CD14-positive monocyte (primary cell): ENCODE results near the gene CCR3. TPM values are rescaled to one million over a fixed set of nuclear protein-coding genes. Genes with fewer than 3 reads are reported as not detected.

Experiments used
- DNase-seq, 3 donors: peaks; one replicate each; pipeline ENCODE4 v3.0.0-alpha.2; 2011 to 2022
- H2AFZ ChIP-seq: 2 replicates; pipeline ENCODE4 v1.6.0; 2012; ENCODE audit warnings: mild to moderate bottlenecking, low read depth, low read length, inconsistent platforms; ENCODE audit not compliant: insufficient read depth, poor library complexity, severe bottlenecking
- H3K27ac ChIP-seq, 2 donors: 1 replicate in 1 of 2; 2 replicates in 1 of 2; pipeline ENCODE4 v1.5.1; 2012 to 2013; ENCODE audit warnings: low read length in 2 of 2, control low read depth in 1 of 2, inconsistent platforms in 1 of 2, low read depth in 1 of 2, mild to moderate bottlenecking in 1 of 2
- H3K27me3 ChIP-seq, 2 donors: one replicate each; pipeline versions ENCODE4 v1.6.0 to v1.6.1; 2011 to 2013; ENCODE audit warnings: low read length in 2 of 2; ENCODE audit not compliant: control insufficient read depth in 2 of 2, insufficient read depth in 2 of 2
- H3K36me3 ChIP-seq, 2 donors: replicated peaks in 1 of 2; 1 replicate in 1 of 2; 2 replicates in 1 of 2; pipeline versions ENCODE4 v1.5.1 to v1.6.1; 2012 to 2013; ENCODE audit warnings: low read length in 2 of 2, control low read depth in 1 of 2, inconsistent platforms in 1 of 2, mild to moderate bottlenecking in 1 of 2; ENCODE audit not compliant: insufficient read depth in 2 of 2, control insufficient read depth in 1 of 2
- H3K4me1 ChIP-seq, 2 donors: 1 replicate in 1 of 2; 2 replicates in 1 of 2; pipeline versions ENCODE4 v1.5.1 to v1.6.1; 2012 to 2013; ENCODE audit warnings: low read length in 2 of 2, control low read depth in 1 of 2, inconsistent platforms in 1 of 2, mild to moderate bottlenecking in 1 of 2, moderate library complexity in 1 of 2; ENCODE audit not compliant: insufficient read depth in 2 of 2, control insufficient read depth in 1 of 2
- H3K4me2 ChIP-seq: replicated peaks from 2 replicates; pipeline ENCODE3; 2012; ENCODE audit warnings: low read length, moderate library complexity, mild to moderate bottlenecking; ENCODE audit not compliant: poor library complexity, severe bottlenecking; ENCODE audit errors: extremely low read depth
- H3K4me3 ChIP-seq, 3 experiments: fragments of 200-600 bp in 1 of 3; sonication (generic) in 1 of 3; replicated peaks in 1 of 3; 1 replicate in 2 of 3; 2 replicates in 1 of 3; pipeline ENCODE4 v1.5.1; 2011 to 2013; ENCODE audit warnings: low read length in 3 of 3, mild to moderate bottlenecking in 3 of 3, control low read depth in 2 of 3, low read depth in 2 of 3, inconsistent platforms in 1 of 3, moderate library complexity in 1 of 3
- H3K79me2 ChIP-seq: 2 replicates; pipeline ENCODE4 v1.6.0; 2012; ENCODE audit warnings: mild to moderate bottlenecking, control low read depth, inconsistent platforms, low read length, moderate library complexity; ENCODE audit not compliant: insufficient read depth
- H3K9ac ChIP-seq: 2 replicates; pipeline ENCODE4 v1.6.0; 2017; ENCODE audit warnings: low read length, mild to moderate bottlenecking; ENCODE audit not compliant: insufficient read depth, poor library complexity, severe bottlenecking
- H3K9me3 ChIP-seq, 2 donors: replicated peaks in 1 of 2; 1 replicate in 1 of 2; 2 replicates in 1 of 2; pipeline versions ENCODE4 v1.5.1 to v1.6.1; 2012 to 2013; ENCODE audit warnings: low read length in 2 of 2, control low read depth in 1 of 2; ENCODE audit not compliant: control insufficient read depth in 1 of 2, insufficient read depth in 1 of 2
- H4K20me1 ChIP-seq: 2 replicates; pipeline ENCODE4 v1.6.0; 2012; ENCODE audit warnings: mild to moderate bottlenecking, low read length, control low read depth, moderate library complexity; ENCODE audit not compliant: insufficient read depth
- H3K27ac Mint-ChIP-seq, 7 donors: one replicate each; pipeline ENCODE4 v1.8.0; 2020; ENCODE audit warnings: mild to moderate bottlenecking in 7 of 7, mixed read lengths in 7 of 7, moderate library complexity in 6 of 7, inconsistent platforms in 2 of 7
- H3K27me3 Mint-ChIP-seq, 3 donors: one replicate each; pipeline ENCODE4 v1.8.0; 2021 to 2022; ENCODE audit warnings: low read depth in 3 of 3, mild to moderate bottlenecking in 3 of 3, mixed read lengths in 3 of 3, moderate library complexity in 3 of 3, inconsistent platforms in 1 of 3
- H3K36me3 Mint-ChIP-seq, 2 donors: one replicate each; pipeline ENCODE4 v1.8.0; 2020; ENCODE audit warnings: mixed read lengths in 2 of 2, inconsistent platforms in 1 of 2, mild to moderate bottlenecking in 1 of 2
- H3K4me1 Mint-ChIP-seq: one replicate; pipeline ENCODE4 v1.8.0; 2020; ENCODE audit warnings: mild to moderate bottlenecking, mixed read lengths
- H3K4me3 Mint-ChIP-seq, 2 donors: one replicate each; pipeline ENCODE4 v1.8.0; 2020; ENCODE audit warnings: mild to moderate bottlenecking in 2 of 2, mixed read lengths in 2 of 2, moderate library complexity in 1 of 2
- H3K9me3 Mint-ChIP-seq, 7 donors: one replicate each; pipeline ENCODE4 v1.8.0; 2020 to 2022; ENCODE audit warnings: mixed read lengths in 7 of 7, mild to moderate bottlenecking in 6 of 7, moderate library complexity in 6 of 7, inconsistent platforms in 2 of 7
- WGBS: methylation state at CpG from one replicate; pipeline ENCODE4 v1.1.5; 2013; ENCODE audit warnings: missing lambda C conversion rate; ENCODE audit not compliant: insufficient coverage; 5-methylcytosine and 5-hydroxymethylcytosine counted together
- intact Hi-C, 2 donors: fragments of 100-400 bp; cut with micrococcal nuclease; formaldehyde crosslinking; loops; one replicate each; pipeline versions ENCODE4 v1.15.0 to v1.15.1; 2023
- polyA plus RNA-seq, 3 donors: library from polyadenylated mRNA; depleted of rRNA in 1 of 3; unstranded in 2 of 3; stranded (reverse) in 1 of 3; fragments of 300-500 nt in 2 of 3; fragments of >200 nt in 1 of 3; fragmentation: Illumina TruSeq in 2 of 3; gene quantifications; 1 replicate in 2 of 3; 2 replicates in 1 of 3; pipeline ENCODE4 v1.2.3, GENCODE V29; 2012 to 2021
- TF ChIP-seq, protein P1 (sequence below): fragments of 200-600 bp; IDR thresholded peaks from one replicate; pipeline ENCODE4 v1.8.0; 2022; ENCODE audit warnings: antibody characterized with exemption, mild to moderate bottlenecking

Gene CCR3
- polyA plus RNA-seq, 3 donors, result 0.38 to 0.74 (median 0.44) TPM

DNA sequence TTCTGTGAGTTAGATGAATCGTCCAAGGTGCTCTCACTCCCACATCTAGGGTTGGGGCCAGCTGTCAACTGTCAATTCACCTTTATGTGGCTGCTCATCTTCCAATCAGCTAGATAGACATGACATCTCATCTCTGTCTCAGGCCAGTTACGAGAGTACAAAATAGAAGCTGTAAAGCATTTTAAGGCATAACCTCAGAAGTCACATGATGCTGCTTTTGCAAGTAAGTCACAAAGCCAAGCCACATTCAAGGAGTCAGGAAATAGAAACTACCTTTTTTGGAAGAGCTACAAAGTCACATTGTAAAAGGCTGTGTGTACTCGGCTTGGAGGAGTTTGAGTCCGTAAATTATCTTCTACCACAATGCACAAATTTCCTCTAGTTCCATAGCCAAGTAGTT, 29.1 kb upstream of the CCR3 start:
- H2AFZ ChIP-seq, result no peak overlapping the region
- peaks cover 0 to 2% (median 0%) of the 10 kb centered on the region in 3 donors for H3K27me3 Mint-ChIP-seq
- peak overlapping the region; percentile 26 for H3K4me2 ChIP-seq
- H3K4me1 ChIP-seq, result peaks cover 62% of the 10 kb centered on the region in 2 donors
- DNase-seq, result peak in 2 of 3 donors; percentile 60
- H3K36me3 ChIP-seq, result no peaks in the 10 kb centered on the region
- H3K36me3 Mint-ChIP-seq, result no peaks in the 10 kb centered on the region
- no peaks in the 10 kb centered on the region for H4K20me1 ChIP-seq
- no peaks in the 10 kb centered on the region for H3K27me3 ChIP-seq
- peaks cover 2% of the 10 kb centered on the region for H3K79me2 ChIP-seq
- H3K27ac Mint-ChIP-seq, result no peak overlapping the region
- H3K27ac ChIP-seq, result peak overlapping the region; percentile 31 to 82
- peaks cover 32% of the 10 kb centered on the region for H3K4me1 Mint-ChIP-seq
- no peaks in the 10 kb centered on the region for H3K9me3 ChIP-seq
- peak overlapping the region in 1 of 3 experiments; percentile 32 for H3K4me3 ChIP-seq
- TF ChIP-seq, protein P1, sequence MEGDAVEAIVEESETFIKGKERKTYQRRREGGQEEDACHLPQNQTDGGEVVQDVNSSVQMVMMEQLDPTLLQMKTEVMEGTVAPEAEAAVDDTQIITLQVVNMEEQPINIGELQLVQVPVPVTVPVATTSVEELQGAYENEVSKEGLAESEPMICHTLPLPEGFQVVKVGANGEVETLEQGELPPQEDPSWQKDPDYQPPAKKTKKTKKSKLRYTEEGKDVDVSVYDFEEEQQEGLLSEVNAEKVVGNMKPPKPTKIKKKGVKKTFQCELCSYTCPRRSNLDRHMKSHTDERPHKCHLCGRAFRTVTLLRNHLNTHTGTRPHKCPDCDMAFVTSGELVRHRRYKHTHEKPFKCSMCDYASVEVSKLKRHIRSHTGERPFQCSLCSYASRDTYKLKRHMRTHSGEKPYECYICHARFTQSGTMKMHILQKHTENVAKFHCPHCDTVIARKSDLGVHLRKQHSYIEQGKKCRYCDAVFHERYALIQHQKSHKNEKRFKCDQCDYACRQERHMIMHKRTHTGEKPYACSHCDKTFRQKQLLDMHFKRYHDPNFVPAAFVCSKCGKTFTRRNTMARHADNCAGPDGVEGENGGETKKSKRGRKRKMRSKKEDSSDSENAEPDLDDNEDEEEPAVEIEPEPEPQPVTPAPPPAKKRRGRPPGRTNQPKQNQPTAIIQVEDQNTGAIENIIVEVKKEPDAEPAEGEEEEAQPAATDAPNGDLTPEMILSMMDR, result no peak
- no peak overlapping the region for H3K4me3 Mint-ChIP-seq
- WGBS, result 31% methylated on average over 2 of the region's 4 CpGs
- no peak overlapping the region for H3K9ac ChIP-seq
- no peaks in the 10 kb centered on the region for H3K9me3 Mint-ChIP-seq
- intact Hi-C loops, result loop anchor here in 1 of 2 donors (5.0 kb wide), 1 partner anchor 154 kb away; no protein-coding TSS in a partner anchor

DNA sequence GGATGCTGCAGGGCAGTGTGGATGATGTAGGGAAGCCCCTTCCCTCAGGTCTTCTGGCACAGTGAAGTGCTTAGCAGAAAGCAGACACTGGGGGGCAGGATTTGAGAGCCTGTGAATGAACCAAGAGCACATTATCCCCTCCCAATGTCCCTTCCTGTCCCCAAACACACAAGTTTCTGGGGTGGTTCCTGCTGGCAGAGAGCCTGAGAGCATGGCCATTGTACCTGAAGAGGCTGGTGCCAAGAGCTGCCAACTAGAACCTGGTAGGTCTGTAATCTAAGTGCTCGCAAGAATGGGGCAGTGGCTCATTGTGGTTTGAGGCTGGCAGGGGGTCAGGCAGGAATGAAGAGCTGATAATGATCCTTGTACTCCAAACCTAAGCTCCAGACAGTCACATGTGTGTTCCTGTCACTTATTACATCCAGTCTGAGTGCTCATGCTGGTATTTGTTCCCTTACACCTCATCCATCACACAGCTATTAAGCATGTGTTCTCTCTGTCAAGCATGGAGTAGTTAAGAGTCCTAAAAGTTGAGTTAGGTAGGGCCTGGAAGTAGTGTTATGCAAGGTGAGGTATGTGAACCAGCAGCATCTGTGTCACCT, 27.4 kb upstream of the CCR3 start:
- Mint-ChIP-seq H3K27me3 (peaks cover 0 to 2% (median 0%) of the 10 kb centered on the region in 3 donors), H3K4me3 (no peak overlapping the region), H3K27ac (peak overlapping the region in 2 of 7 donors; percentile 37 to 57), H3K9me3 (peaks cover 0 to 2% (median 0%) of the 10 kb centered on the region in 7 donors), H3K4me1 (peaks cover 16% of the 10 kb centered on the region), H3K36me3 (no peaks in the 10 kb centered on the region)
- Histone ChIP-seq H3K9ac (no peak overlapping the region), H3K27ac (no peak overlapping the region), H4K20me1 (no peaks in the 10 kb centered on the region), H3K36me3 (no peaks in the 10 kb centered on the region), H3K9me3 (no peaks in the 10 kb centered on the region), H3K79me2 (no peaks in the 10 kb centered on the region), H2AFZ (no peak overlapping the region), H3K27me3 (no peaks in the 10 kb centered on the region), H3K4me3 (no peak overlapping the region), H3K4me1 (peaks cover 46 to 47% of the 10 kb centered on the region in 2 donors), H3K4me2 (no peak overlapping the region)
- DNase-seq, result peak in 1 of 3 donors; percentile 47
- intact Hi-C loops, result loop anchor here in 1 of 2 donors (5.0 kb wide), 1 partner anchor 152 kb away; no protein-coding TSS in a partner anchor
- WGBS, result no CpG with 5 or more reads among the region's 1 CpG
- TF ChIP-seq, protein P1, result peak; percentile 61
